ENCODE measurements around the gene GPATCH1. TPM values are rescaled to one million over a fixed set of nuclear protein-coding genes. Genes with fewer than 3 reads are reported as not detected.

Gene GPATCH1
- total and polyA plus RNA-seq, 9 of the 15 experiments (the other 6 are each of a cell fraction or from before 2014, with no cell fraction given) = 3.7 to 9.7 (median 7.7) TPM

DNA sequence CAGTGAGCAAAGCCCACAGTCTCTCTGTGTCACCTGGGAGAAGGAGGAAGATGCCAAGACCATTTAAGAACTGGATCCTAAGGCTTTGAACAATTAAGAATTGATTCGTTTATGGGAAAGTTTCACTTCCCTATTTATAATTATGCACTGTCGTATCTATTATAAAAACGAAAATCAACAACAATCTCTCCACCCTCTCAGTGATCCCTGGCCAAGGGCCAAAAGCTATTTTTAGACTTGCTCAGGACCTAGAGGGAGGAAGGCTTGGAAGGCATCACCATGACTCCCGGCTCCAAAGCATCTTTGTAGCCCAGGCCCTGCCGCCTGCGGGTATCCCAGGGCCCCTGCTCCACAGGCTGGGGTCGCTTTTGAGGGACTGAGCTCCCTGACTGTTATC, 17.6 kb upstream of the GPATCH1 start:
- POLR2A ChIA-PET = interaction anchor here (1.4 to 1.7 kb wide), 2 partner anchors 12 to 18 kb away, joined by 3 to 5 read pairs; partner anchors contain the start of gene GPATCH1
- FAIRE-seq (no peak), ATAC-seq (no peak), DNase-seq (ENCODE audit: extremely low read depth in 1 of 4, low spot score in 3 of 4) (no peak)
- Histone ChIP-seq H3K4me1 (replicated peaks in 1 of 2; ENCODE audit: control insufficient read depth in 2 of 2, insufficient read depth in 2 of 2, low read length in 2 of 2) (peaks cover 3 to 18% of the 10 kb centered on the region in 2 experiments; a peak in 2 of 5 replicates), H3K27ac (ENCODE audit: extremely low read depth, low read depth, low read length) (no peak overlapping the region), H3K79me2 (ENCODE audit: control insufficient read depth, insufficient read depth, low read length) (peaks cover 13% of the 10 kb centered on the region), H3K27me3 (ENCODE audit: control insufficient read depth in 2 of 2, insufficient read depth in 2 of 2, low read length in 2 of 2) (no peaks in the 10 kb centered on the region), H3K4me3 (no peak overlapping the region), H3K9ac (ENCODE audit: insufficient read depth in 1 of 2, low read depth in 2 of 2, low read length in 2 of 2) (no peak overlapping the region), H3K9me3 (replicated peaks; ENCODE audit: control insufficient read depth, insufficient read depth, low read depth, low read length) (no peaks in the 10 kb centered on the region), H4K20me1 (replicated peaks; ENCODE audit: control insufficient read depth, insufficient read depth, low read length) (peaks cover 16% of the 10 kb centered on the region), H3K9me1 (ENCODE audit: control insufficient read depth, insufficient read depth, low read length) (no peaks in the 10 kb centered on the region), H2AFZ (ENCODE audit: low read depth, low read length) (no peak overlapping the region), H3K4me2 (ENCODE audit: insufficient read depth, low read length) (no peak overlapping the region), H3K36me3 (ENCODE audit: control insufficient read depth, insufficient read depth, low read length) (no peaks in the 10 kb centered on the region)
- BruUV-seq (replicated peaks) = no TSS peak
- WGBS (ENCODE audit: insufficient coverage, low coverage, missing lambda C conversion rate) = 56% methylated on average over 5 of the region's 7 CpGs
- TF ChIP-seq, protein P1, sequence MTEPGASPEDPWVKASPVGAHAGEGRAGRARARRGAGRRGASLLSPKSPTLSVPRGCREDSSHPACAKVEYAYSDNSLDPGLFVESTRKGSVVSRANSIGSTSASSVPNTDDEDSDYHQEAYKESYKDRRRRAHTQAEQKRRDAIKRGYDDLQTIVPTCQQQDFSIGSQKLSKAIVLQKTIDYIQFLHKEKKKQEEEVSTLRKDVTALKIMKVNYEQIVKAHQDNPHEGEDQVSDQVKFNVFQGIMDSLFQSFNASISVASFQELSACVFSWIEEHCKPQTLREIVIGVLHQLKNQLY (CRISPR knock-in tag; conservative IDR thresholded peaks at IDR 0.05) = no peak
- TF ChIP-seq NFIC (IDR thresholded peaks at IDR 0.05) = peak; percentile 75
- 0 out of 2 replicates have a peak, but pooled peaks have one; percentile 20 for TF ChIP-seq MEF2A (IDR thresholded peaks at IDR 0.05; ENCODE audit: control insufficient read depth, low read depth, low read length)
- intact Hi-C loops (cut with micrococcal nuclease) (no loop called here), in situ Hi-C loops (cut with MboI) (no loop called here)
- CTCF ChIA-PET (ENCODE audit: low intra/inter-chr PET ratio) = no interaction called here

Data from K562 (cell line).